ENCODE results near the gene NOL3. TPM values are rescaled to one million over a fixed set of nuclear protein-coding genes. Genes with fewer than 3 reads are reported as not detected.

Gene NOL3
- total and polyA plus RNA-seq, 2 of the 13 experiments (the other 11 are each of a cell fraction or from before 2014, with no cell fraction given) = 5.7 to 20.5 TPM

- TF ChIP-seq STAG1 (CRISPR knock-in tag; IDR thresholded peaks at IDR 0.05) (peak; percentile 99), CBX2 (IDR thresholded peaks at IDR 0.05; ENCODE audit: low read depth, low read length) (no peak), CBX2 (CRISPR knock-in tag; IDR thresholded peaks at IDR 0.05; ENCODE audit: low read depth) (no peak), FOXC1 (CRISPR knock-in tag; IDR thresholded peaks at IDR 0.05; ENCODE audit: borderline replicate concordance) (peak; percentile 40; the same call in 1 of the 2 replicates), EP300 (IDR thresholded peaks at IDR 0.05; ENCODE audit: low read depth in 2 of 2, low read length in 2 of 2) (peak in 1 of 2 experiments; percentile 39; a peak in 1 of 4 replicates), EP300 (CRISPR knock-in tag; IDR thresholded peaks at IDR 0.05; ENCODE audit: borderline replicate concordance) (no peak), ZNF263 (CRISPR knock-in tag; IDR thresholded peaks at IDR 0.05) (peak; percentile 66), DMAP1 (CRISPR knock-in tag; IDR thresholded peaks at IDR 0.05) (no peak), DR1 (CRISPR knock-in tag; IDR thresholded peaks at IDR 0.05) (peak; percentile 18; the same call in 1 of the 2 replicates), LCORL (IDR thresholded peaks at IDR 0.05) (no peak), LCORL (CRISPR knock-in tag; IDR thresholded peaks at IDR 0.05) (peak; percentile 67; the same call in 1 of the 2 replicates), ZBTB26 (CRISPR knock-in tag; IDR thresholded peaks at IDR 0.05; ENCODE audit: borderline replicate concordance) (peak; percentile 8; the same call in 1 of the 2 replicates), GPBP1L1 (CRISPR knock-in tag; IDR thresholded peaks at IDR 0.05) (no peak), ZNF274 (CRISPR knock-in tag; IDR thresholded peaks at IDR 0.05) (no peak), MEIS2 (CRISPR knock-in tag; IDR thresholded peaks at IDR 0.05) (peak; percentile 81; the same call in 1 of the 2 replicates), ZMYM4 (CRISPR knock-in tag; IDR thresholded peaks at IDR 0.05) (peak; percentile 61; the same call in 1 of the 2 replicates), SIX4 (CRISPR knock-in tag; IDR thresholded peaks at IDR 0.05) (peak; percentile 32; the same call in 1 of the 2 replicates), CHCHD3 (CRISPR knock-in tag; IDR thresholded peaks at IDR 0.05) (no peak), SOX13 (IDR thresholded peaks at IDR 0.05) (no peak), SOX13 (CRISPR knock-in tag; conservative IDR thresholded peaks at IDR 0.05 in 1 of 2, IDR thresholded peaks at IDR 0.05 in 1 of 2) (peak in 1 of 2 experiments; percentile 30; a peak in 1 of 4 replicates)
- TF ChIP-seq, protein P1, sequence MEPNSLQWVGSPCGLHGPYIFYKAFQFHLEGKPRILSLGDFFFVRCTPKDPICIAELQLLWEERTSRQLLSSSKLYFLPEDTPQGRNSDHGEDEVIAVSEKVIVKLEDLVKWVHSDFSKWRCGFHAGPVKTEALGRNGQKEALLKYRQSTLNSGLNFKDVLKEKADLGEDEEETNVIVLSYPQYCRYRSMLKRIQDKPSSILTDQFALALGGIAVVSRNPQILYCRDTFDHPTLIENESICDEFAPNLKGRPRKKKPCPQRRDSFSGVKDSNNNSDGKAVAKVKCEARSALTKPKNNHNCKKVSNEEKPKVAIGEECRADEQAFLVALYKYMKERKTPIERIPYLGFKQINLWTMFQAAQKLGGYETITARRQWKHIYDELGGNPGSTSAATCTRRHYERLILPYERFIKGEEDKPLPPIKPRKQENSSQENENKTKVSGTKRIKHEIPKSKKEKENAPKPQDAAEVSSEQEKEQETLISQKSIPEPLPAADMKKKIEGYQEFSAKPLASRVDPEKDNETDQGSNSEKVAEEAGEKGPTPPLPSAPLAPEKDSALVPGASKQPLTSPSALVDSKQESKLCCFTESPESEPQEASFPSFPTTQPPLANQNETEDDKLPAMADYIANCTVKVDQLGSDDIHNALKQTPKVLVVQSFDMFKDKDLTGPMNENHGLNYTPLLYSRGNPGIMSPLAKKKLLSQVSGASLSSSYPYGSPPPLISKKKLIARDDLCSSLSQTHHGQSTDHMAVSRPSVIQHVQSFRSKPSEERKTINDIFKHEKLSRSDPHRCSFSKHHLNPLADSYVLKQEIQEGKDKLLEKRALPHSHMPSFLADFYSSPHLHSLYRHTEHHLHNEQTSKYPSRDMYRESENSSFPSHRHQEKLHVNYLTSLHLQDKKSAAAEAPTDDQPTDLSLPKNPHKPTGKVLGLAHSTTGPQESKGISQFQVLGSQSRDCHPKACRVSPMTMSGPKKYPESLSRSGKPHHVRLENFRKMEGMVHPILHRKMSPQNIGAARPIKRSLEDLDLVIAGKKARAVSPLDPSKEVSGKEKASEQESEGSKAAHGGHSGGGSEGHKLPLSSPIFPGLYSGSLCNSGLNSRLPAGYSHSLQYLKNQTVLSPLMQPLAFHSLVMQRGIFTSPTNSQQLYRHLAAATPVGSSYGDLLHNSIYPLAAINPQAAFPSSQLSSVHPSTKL (CRISPR knock-in tag; IDR thresholded peaks at IDR 0.05) = peak; percentile 38
These were observed 14.8 kb upstream of the NOL3 start (continued) for GRCh38 chr16:67155295-67156142.
